AG20443 (cell line): ENCODE results near the gene PPIL4.

Experiments
- DNase-seq: peaks from one replicate; pipeline ENCODE4 v3.0.0; 2012; ENCODE audit warnings: low spot score, mixed read lengths

PPIL4 gene

GRCh38 chr6:149459761-149460160 lies 86.1 kb downstream of the PPIL4 start:
- DNase-seq, result no peak

DNA sequence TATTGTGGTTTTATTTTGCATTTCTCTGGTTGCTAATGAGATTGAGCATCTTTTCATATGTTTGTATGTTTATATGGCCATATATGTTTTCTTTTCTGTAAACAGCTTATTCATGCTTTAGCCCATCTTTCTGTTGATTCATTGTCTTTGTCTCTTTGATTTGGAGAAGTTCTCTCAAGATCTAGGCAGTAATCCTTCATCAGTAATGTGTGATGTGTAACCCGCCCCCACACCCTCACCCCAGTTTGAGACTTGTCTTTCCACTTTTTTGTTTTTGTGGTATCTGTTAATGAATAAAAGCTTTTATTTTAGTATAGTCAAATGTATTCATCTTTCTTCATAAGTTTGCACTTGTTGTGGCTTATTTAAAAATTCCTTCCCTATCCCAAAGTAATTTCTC lies 87.0 kb downstream of the PPIL4 start:
- DNase-seq, result no peak

DNA sequence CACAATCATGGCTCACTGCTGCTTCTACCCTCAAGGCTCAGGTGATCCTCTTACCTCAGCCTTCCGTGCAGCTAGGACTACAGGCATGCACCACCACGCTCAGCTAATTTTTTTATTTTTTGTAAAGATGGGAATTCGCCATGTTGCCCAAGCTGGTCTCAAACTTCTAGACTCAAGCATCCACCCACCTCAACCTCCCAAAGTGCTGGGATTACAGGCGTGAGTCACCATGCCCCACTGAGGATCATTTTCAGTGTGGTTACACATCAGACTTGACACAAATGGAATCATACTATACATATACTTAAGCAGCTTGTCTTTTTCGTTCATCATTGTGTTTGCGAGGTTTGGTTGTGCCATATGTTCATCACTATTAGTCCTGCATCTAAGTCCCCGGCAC lies 87.6 kb downstream of the PPIL4 start:
- no peak for DNase-seq

DNA sequence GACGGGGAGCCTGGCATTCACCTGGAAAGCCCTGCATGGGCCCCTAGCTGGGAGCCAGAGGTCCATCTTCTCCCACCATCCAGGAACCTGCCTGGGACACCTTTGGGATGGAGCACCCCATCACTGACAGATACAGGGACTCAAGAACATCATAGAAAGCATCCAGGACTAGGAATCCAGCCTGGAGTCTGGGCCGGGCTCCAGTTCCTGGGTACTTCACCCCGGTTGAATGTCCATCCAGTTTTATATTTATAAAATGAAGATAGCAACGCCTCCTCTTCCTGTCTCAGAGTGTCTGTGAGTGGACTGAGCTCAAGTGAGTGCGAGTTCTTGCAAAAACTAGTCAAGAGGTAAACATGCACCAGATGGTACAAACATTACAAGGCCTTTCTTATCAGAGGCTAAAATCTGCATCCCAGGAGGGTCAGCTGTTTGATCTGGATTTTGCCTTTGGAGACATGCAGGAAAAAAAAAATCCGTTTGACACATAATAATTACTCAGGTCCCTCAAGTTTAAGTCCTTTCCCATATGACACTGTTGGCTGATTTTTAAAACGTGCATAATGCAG lies 88.4 kb downstream of the PPIL4 start:
- DNase-seq, result no peak

GRCh38 chr6:149456311-149457021 lies 89.4 kb downstream of the PPIL4 start:
- DNase-seq, result no peak

DNA sequence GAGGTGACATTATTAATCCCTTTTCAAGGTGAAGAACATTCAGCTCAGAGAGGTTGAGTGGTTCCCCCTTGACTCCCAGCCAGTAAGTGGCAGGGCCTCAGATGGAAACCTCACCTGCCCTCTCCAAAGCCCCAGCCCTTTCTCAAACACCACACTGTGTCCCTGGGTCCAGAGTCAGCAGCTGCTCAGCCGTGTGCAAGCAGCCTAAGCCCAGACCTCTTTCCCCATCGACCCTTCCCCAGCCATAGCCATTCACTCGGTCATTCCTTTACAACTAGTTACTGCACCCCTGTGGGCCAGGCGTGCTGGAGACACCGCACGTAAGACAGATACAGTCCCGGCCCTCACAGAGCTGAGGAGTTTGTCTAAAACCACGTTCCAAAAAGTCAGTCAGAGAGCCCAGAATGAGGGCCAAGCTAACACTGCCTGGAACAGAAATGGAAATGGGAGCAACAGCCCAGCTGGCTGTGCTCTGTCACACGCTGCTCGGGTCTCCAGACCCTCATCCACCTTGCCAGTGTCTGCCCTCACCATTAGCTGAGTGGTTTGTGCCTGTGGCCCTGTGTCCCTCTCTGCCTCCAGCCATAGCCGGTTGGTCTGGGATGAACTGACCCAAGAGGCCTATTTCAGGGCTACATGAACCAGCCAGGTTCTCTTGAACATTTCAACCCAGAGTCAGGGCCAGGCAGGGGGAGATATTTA lies 90.7 kb downstream of the PPIL4 start:
- DNase-seq, result no peak
